G401.6 (cell line): ENCODE measurements around the gene CCDC69.
"Not testable (repeated sequence)": the region's sequence is repeated elsewhere in the genome, so short reads cannot be mapped to it uniquely, and the experiment has no call there.

Experiments used
- FAIRE-seq: peaks from 2 replicates; lab custom pipeline; 2012; peaks lifted over from hg19 to GRCh38; lab: Jason Lieb, UNC

CCDC69 gene

GRCh38 chr5:151244206-151244605 lies 20.3 kb upstream of the CCDC69 start:
- no peak for FAIRE-seq

GRCh38 chr5:151243564-151243963 lies 19.7 kb upstream of the CCDC69 start:
- no peak for FAIRE-seq

- FAIRE-seq: no peak
Measured at GRCh38 chr5:151243127-151243526, 19.2 kb upstream of the CCDC69 start.

- FAIRE-seq: no peak
Measured at GRCh38 chr5:151240924-151241635, 17.2 kb upstream of the CCDC69 start.

GRCh38 chr5:151240268-151240835 lies 16.5 kb upstream of the CCDC69 start:
- not testable (repeated sequence) for FAIRE-seq

GRCh38 chr5:151239237-151239861 lies 15.5 kb upstream of the CCDC69 start:
- peak; percentile 85 for FAIRE-seq

- no peak for FAIRE-seq
Measured at GRCh38 chr5:151238303-151238741, 14.4 kb upstream of the CCDC69 start.

- no peak for FAIRE-seq
Measured at GRCh38 chr5:151237685-151238084, 13.8 kb upstream of the CCDC69 start.

GRCh38 chr5:151236888-151237287 lies 13.0 kb upstream of the CCDC69 start:
- no peak for FAIRE-seq

- FAIRE-seq: not testable (repeated sequence)
Measured at GRCh38 chr5:151235239-151235571, 11.3 kb upstream of the CCDC69 start.

- no peak for FAIRE-seq
Measured at GRCh38 chr5:151234476-151235238, 10.8 kb upstream of the CCDC69 start.

- no peak for FAIRE-seq
Measured at GRCh38 chr5:151233616-151234085, 9.8 kb upstream of the CCDC69 start.

- FAIRE-seq: no peak
Measured at GRCh38 chr5:151231359-151231758, 7.5 kb upstream of the CCDC69 start.

GRCh38 chr5:151230048-151230680 lies 6.3 kb upstream of the CCDC69 start:
- no peak for FAIRE-seq

GRCh38 chr5:151228986-151229385 lies 5.1 kb upstream of the CCDC69 start:
- no peak for FAIRE-seq

- no peak for FAIRE-seq
Measured at GRCh38 chr5:151227918-151228447, 4.1 kb upstream of the CCDC69 start.

- FAIRE-seq: no peak
Measured at GRCh38 chr5:151225475-151225874, 1.6 kb upstream of the CCDC69 start.

- no peak for FAIRE-seq
Measured at GRCh38 chr5:151225071-151225470, 1.2 kb upstream of the CCDC69 start.

GRCh38 chr5:151224372-151224771 lies 480 bp upstream of the CCDC69 start:
- FAIRE-seq: no peak

GRCh38 chr5:151222790-151223446 lies 974 bp downstream of the CCDC69 start:
- FAIRE-seq: no peak

- no peak for FAIRE-seq
Measured at GRCh38 chr5:151222054-151222789, 1.7 kb downstream of the CCDC69 start.
